GM19099 (cell line): ENCODE results near the gene CDPF1.

Source experiments
- POLR2A ChIP-seq: IDR thresholded peaks from 3 replicates; pipeline ENCODE4 v1.6.1; 2011; ENCODE audit warnings: low read depth; ENCODE audit not compliant: insufficient read length; ENCODE audit errors: extremely low read depth

Gene CDPF1

GRCh38 chr22:46273432-46274148 is 23.5 kb upstream of the CDPF1 start:
- TF ChIP-seq POLR2A = no peak

GRCh38 chr22:46272762-46273431 is 22.8 kb upstream of the CDPF1 start:
- no peak for TF ChIP-seq POLR2A

GRCh38 chr22:46272196-46272595 is 22.1 kb upstream of the CDPF1 start:
- TF ChIP-seq POLR2A = no peak

GRCh38 chr22:46269564-46269963 is 19.5 kb upstream of the CDPF1 start:
- no peak for TF ChIP-seq POLR2A

GRCh38 chr22:46267431-46268279 is 17.6 kb upstream of the CDPF1 start, which contains the start of gene TTC38:
TSS of gene TTC38 (plus strand) at chr22:46268008. CDS start at chr22:46268040, 32 bp downstream.
- peak; percentile 73 for TF ChIP-seq POLR2A

- TF ChIP-seq POLR2A = no peak
These were observed 13.1 kb upstream of the CDPF1 start, which contains the start of gene PKDREJ for GRCh38 chr22:46263216-46263590. TSS of gene PKDREJ (minus strand) at chr22:46263343. CDS start at chr22:46263322, 21 bp downstream.

GRCh38 chr22:46262449-46263215 is 12.5 kb upstream of the CDPF1 start:
- TF ChIP-seq POLR2A = no peak

GRCh38 chr22:46260038-46260437 is 9.9 kb upstream of the CDPF1 start:
- TF ChIP-seq POLR2A = no peak

GRCh38 chr22:46259374-46259773 is 9.3 kb upstream of the CDPF1 start:
- TF ChIP-seq POLR2A = no peak

GRCh38 chr22:46256358-46256958 is 6.4 kb upstream of the CDPF1 start:
- no peak for TF ChIP-seq POLR2A

- no peak for TF ChIP-seq POLR2A
These were observed 1.8 kb upstream of the CDPF1 start for GRCh38 chr22:46251816-46252380.

- TF ChIP-seq POLR2A = no peak
These were observed 1.2 kb upstream of the CDPF1 start for GRCh38 chr22:46251266-46251665.

- TF ChIP-seq POLR2A = no peak
These were observed 661 bp upstream of the CDPF1 start for GRCh38 chr22:46250783-46251125.

GRCh38 chr22:46247443-46247975 is 2.6 kb downstream of the CDPF1 start:
- TF ChIP-seq POLR2A = no peak
